Heart left ventricle (tissue), 16 donors: ENCODE results near the gene LIN7C. TPM values are rescaled to one million over a fixed set of nuclear protein-coding genes. Genes with fewer than 3 reads are reported as not detected.

Experiments used
- ATAC-seq, 4 donors: fragments of 200-7000 bp; cut with Tn5 transposase; one replicate each; pipeline ENCODE4 v1.9.1; 2020 to 2022; ENCODE audit warnings: moderate library complexity in 4 of 4, mild to moderate bottlenecking in 3 of 4, moderate number of reproducible peaks in 1 of 4
- DNase-seq, 5 donors: peaks; one replicate each; pipeline ENCODE4 v3.0.0-alpha.2; 2020
- H3K27ac ChIP-seq, 12 donors: fragments of 200-600 bp; sonication (generic) in 4 of 12; one replicate each; pipeline versions ENCODE4 v1.5.0 to v1.8.0; 2016 to 2022; ENCODE audit warnings: mild to moderate bottlenecking in 2 of 12
- H3K27me3 ChIP-seq, 9 donors: fragments of 200-600 bp; sonication (generic) in 2 of 9; one replicate each; pipeline versions ENCODE4 v1.5.1 to v1.8.0; 2016 to 2022; ENCODE audit warnings: mild to moderate bottlenecking in 3 of 9
- H3K36me3 ChIP-seq, 9 donors: fragments of 200-600 bp; sonication (generic) in 2 of 9; one replicate each; pipeline versions ENCODE4 v1.5.0 to v1.8.0; 2018 to 2022; ENCODE audit warnings: mild to moderate bottlenecking in 2 of 9
- H3K4me1 ChIP-seq, 12 donors: fragments of 200-600 bp; sonication (generic) in 4 of 12; one replicate each; pipeline versions ENCODE4 v1.5.0 to v1.8.0; 2016 to 2022; ENCODE audit warnings: mild to moderate bottlenecking in 3 of 12
- H3K4me3 ChIP-seq, 12 donors: fragments of 200-600 bp; sonication (generic) in 4 of 12; one replicate each; pipeline versions ENCODE4 v1.5.0 to v1.8.0; 2017 to 2022; ENCODE audit warnings: mild to moderate bottlenecking in 9 of 12, moderate library complexity in 4 of 12
- H3K9me3 ChIP-seq, 12 donors: fragments of 200-600 bp; sonication (generic) in 4 of 12; one replicate each; pipeline versions ENCODE4 v1.5.0 to v1.8.0; 2016 to 2022; ENCODE audit warnings: mild to moderate bottlenecking in 1 of 12
- CTCF ChIP-seq, 12 donors: fragments of 200-600 bp; sonication (generic) in 4 of 12; IDR thresholded peaks; one replicate each; pipeline versions ENCODE4 v1.5.0 to v1.8.0; 2018 to 2022; ENCODE audit warnings: antibody characterized with exemption in 12 of 12, mild to moderate bottlenecking in 5 of 12
- POLR2A ChIP-seq, 2 donors: fragments of 450-650 bp; IDR thresholded peaks; one replicate each; pipeline ENCODE4 v1.6.1; 2017; ENCODE audit warnings: antibody characterized with exemption in 2 of 2, mild to moderate bottlenecking in 2 of 2, moderate library complexity in 2 of 2
- WGBS, 4 donors: extraction: QIAGEN DNeasy Blood & Tissue Kit in 2 of 4; methylation state at CpG; one replicate each; pipeline versions ENCODE4 v1.1.5 to v1.1.7; 2013 to 2018; 5-methylcytosine and 5-hydroxymethylcytosine counted together
- intact Hi-C, 10 donors: fragments of 100-400 bp; cut with DNase I; formaldehyde crosslinking; loops; one replicate each; pipeline versions ENCODE4 v1.11.1 to v1.14.2; 2022
- polyA plus RNA-seq, 2 donors: library from polyadenylated mRNA; stranded (reverse); fragments of 200-250 nt; gene quantifications; one replicate each; pipeline ENCODE4 v1.2.3, GENCODE V29; 2013
- total RNA-seq, 9 donors: library from RNA; depleted of rRNA in 2 of 9; stranded (reverse); fragments of >200 nt in 2 of 9; fragmentation: NEBNext Ultra II Directional in 3 of 9; extraction: Animal tissue kit (Norgen Biotek cat#: 25700) in 3 of 9; gene quantifications; one replicate each; pipeline versions ENCODE4 v1.1.0 to v1.2.4, GENCODE V29; 2016 to 2023
- donor health status: ischemic (EF 13 %, LVEDD 7.1; RV severe dilation, severe dysfunction).
- donor health status: healthy with polysubstance abuse.
- donor health status: DM: no; HTN: yes; CAD: no.
- donor health status: DM: no; HTN: no; CAD: no.
- donor health status: ischemic (EF 25% LVEDD 6.9; RV normal size, moderate dysfunction).
- donor health status: ischemic (EF 25% LVEDD 5.7; RV mildly dilated, moderate dysfunction).
- donor health status: healthy.
- donor health status: DM: yes; HTN: yes; CAD: no.
- donor health status: ischemic (EF 35%, LVEDD 5.7; RV mildly dilated, moderate dysfunction).
- donor health status: nonischemic (EF 11% LVEDD 7.7; RV severe dilation, severe dysfunction).
- donor health status: DM: yes; HTN: yes; CAD: no.
- donor health status: PGD.
- donor health status: ischemic (EF 29% LVEDD 5.4; RV normal size, mild dysfunction).
- donor health status: nonischemic (EF 23%, LVEDD 6.1; RV moderate dilation, normal function).

Gene LIN7C
- total and polyA plus RNA-seq, 11 donors = 5.0 to 24.1 (median 16.1) TPM

DNA sequence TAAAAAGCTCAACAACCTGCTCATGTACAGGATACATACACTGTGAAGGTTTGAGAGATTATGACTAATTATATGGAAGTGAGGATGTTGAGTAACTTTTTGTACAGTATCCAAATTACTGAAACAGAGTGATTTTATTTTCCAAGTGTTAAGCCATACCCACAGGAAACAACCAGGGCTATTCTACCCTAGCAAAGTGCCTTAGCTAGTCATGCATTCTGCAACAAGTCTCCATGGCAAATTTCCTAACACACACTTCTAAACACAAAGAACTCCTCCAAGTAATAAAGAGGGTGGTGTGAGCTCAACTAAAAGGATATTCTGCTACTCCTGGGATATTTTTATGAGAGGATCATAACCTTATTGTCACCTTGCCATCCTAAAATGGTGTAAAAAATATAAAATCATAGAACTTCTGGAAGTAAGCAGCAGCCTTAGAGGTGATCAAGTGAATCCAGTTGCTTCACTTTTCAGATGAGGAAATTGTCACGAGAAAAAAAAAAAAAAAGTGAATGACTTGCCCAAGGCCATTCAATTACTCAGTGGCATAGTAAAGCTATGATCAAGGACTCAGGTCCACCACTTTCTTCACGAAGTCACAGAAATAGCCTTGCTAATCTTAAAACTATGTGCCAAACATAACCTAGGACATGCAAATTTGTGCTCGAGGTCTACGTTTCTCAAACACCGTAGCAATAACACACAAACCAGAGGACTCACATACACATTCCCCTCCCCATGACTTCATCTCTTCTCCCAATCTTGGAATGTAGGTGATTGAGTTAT, 38.2 kb downstream of the LIN7C start:
- Histone ChIP-seq H3K9me3 (no peaks in the 10 kb centered on the region), H3K4me1 (peaks cover 0 to 70% (median 40%) of the 10 kb centered on the region in 12 donors), H3K27ac (peak overlapping the region in 4 of 12 donors; percentile 3 to 48 (median 18)), H3K4me3 (peak overlapping the region in 8 of 12 donors; percentile 15 to 99 (median 81)), H3K36me3 (no peaks in the 10 kb centered on the region), H3K27me3 (no peaks in the 10 kb centered on the region)
- DNase-seq (no peak), ATAC-seq (no peak)
- 48 to 59% (median 55%) methylated on average over 5 of the region's 5 CpGs for WGBS, 4 donors
- intact Hi-C loops = loop anchor here in 2 of 10 donors (5.0 kb wide), 2 partner anchors 81 to 106 kb away; partner anchors contain the start of gene CCDC34 (in 1 of the 2)
- no peak for TF ChIP-seq POLR2A (IDR thresholded peaks at IDR 0.05)
- TF ChIP-seq CTCF (IDR thresholded peaks at IDR 0.05) = no peak

GRCh38 chr11:27467181-27467913, 39.2 kb downstream of the LIN7C start:
- Histone ChIP-seq H3K4me1 (peaks cover 0 to 69% (median 40%) of the 10 kb centered on the region in 12 donors), H3K27me3 (no peaks in the 10 kb centered on the region), H3K36me3 (no peaks in the 10 kb centered on the region), H3K4me3 (no peak overlapping the region), H3K9me3 (no peaks in the 10 kb centered on the region), H3K27ac (peak overlapping the region in 2 of 12 donors; percentile 3 to 40)
- no peak for TF ChIP-seq CTCF (IDR thresholded peaks at IDR 0.05)
- TF ChIP-seq POLR2A (IDR thresholded peaks at IDR 0.05) = no peak
- WGBS, 4 donors = 91 to 95% (median 92%) methylated on average over 13 of the region's 13 CpGs
- intact Hi-C loops = loop anchor here in 2 of 10 donors (5.0 kb wide), 2 partner anchors 80 to 105 kb away; partner anchors contain the start of gene CCDC34 (in 1 of the 2)
- DNase-seq (no peak), ATAC-seq (no peak)

- Histone ChIP-seq H3K4me3 (peak overlapping the region in 1 of 12 donors; percentile 8), H3K9me3 (no peaks in the 10 kb centered on the region), H3K27me3 (no peaks in the 10 kb centered on the region), H3K27ac (peak overlapping the region in 2 of 12 donors; percentile 44 to 47), H3K4me1 (peaks cover 0 to 69% (median 35%) of the 10 kb centered on the region in 12 donors), H3K36me3 (no peaks in the 10 kb centered on the region)
- no peak for TF ChIP-seq POLR2A (IDR thresholded peaks at IDR 0.05)
- no peak for TF ChIP-seq CTCF (IDR thresholded peaks at IDR 0.05)
- no peak for DNase-seq
- WGBS, 4 donors = 51 to 61% (median 51%) methylated on average over 1 of the region's 1 CpG
- intact Hi-C loops = loop anchor here in 2 of 10 donors (5.0 kb wide), 2 partner anchors 79 to 104 kb away; partner anchors contain the start of gene CCDC34 (in 1 of the 2)
- ATAC-seq = no peak
Observed at GRCh38 chr11:27466363-27466762, 40.2 kb downstream of the LIN7C start.
